Left colon (tissue), 2 donors: ENCODE results near the gene CYP39A1. TPM values are rescaled to one million over a fixed set of nuclear protein-coding genes. Genes with fewer than 3 reads are reported as not detected.

Experiments used
- total RNA-seq, 2 donors: library from RNA; stranded (reverse); fragmentation: NEBNext Ultra II Directional; extraction: Animal tissue kit (Norgen Biotek cat#: 25700); gene quantifications; one replicate each; pipeline ENCODE4 v1.2.1, GENCODE V29; 2021
- donor health status: DM: no; HTN: no; CAD: no.
- donor health status: DM: yes; HTN: yes; CAD: no.

The CYP39A1 gene
- total RNA-seq, 2 donors from 2014 or later = 2.9 to 3.0 TPM

Other genes with a start within 250 kb of the CYP39A1 start
- gene RCAN2, start 161.4 kb downstream of the CYP39A1 start, total RNA-seq = 1 to 10 TPM; 4.0 to 9.8 TPM
- gene SLC25A27, start 157 bp upstream of the CYP39A1 start, total RNA-seq = 1 to 10 TPM; 7.4 to 7.6 TPM
- under 1 TPM; 0.09 to 0.20 TPM for gene TDRD6, start 35.1 kb upstream of the CYP39A1 start, total RNA-seq
- 1 to 10 TPM in 1 of 2 donors, under 1 TPM in 1; 0.70 to 4.5 TPM for gene PLA2G7, start 82.6 kb upstream of the CYP39A1 start, total RNA-seq
- not detected for gene ANKRD66, start 94.1 kb upstream of the CYP39A1 start, total RNA-seq
- 100 to 1,000 TPM; 197 to 412 TPM for gene MEP1A, start 140.6 kb upstream of the CYP39A1 start, total RNA-seq